Right lobe of liver (tissue), 4 donors: Measurements from ENCODE around the gene SLC7A9.

Experiments used
- CTCF ChIP-seq, 4 donors: fragments of 200-600 bp in 3 of 4; fragments of 450-650 bp in 1 of 4; IDR thresholded peaks; one replicate each; pipeline versions ENCODE4 v1.5.1 to v1.8.0; 2016 to 2022; ENCODE audit warnings: antibody characterized with exemption in 4 of 4, mild to moderate bottlenecking in 2 of 4
- POLR2A ChIP-seq: fragments of 450-650 bp; IDR thresholded peaks from one replicate; pipeline ENCODE4 v1.6.1; 2017; ENCODE audit warnings: antibody characterized with exemption, mild to moderate bottlenecking
- donor health status: DM: no; HTN: no; CAD: no.
- donor health status: DM: no; HTN: no; CAD: no.
- donor health status: DM: no; HTN: yes; CAD: no.

- TF ChIP-seq CTCF (IDR thresholded peaks at IDR 0.05) (no peak), POLR2A (no peak)
Observed at GRCh38 chr19:32917616-32917996, 48.0 kb upstream of the SLC7A9 start.
